Measurements from ENCODE around the gene ICE1.

GRCh38 chr5:5405441-5405840 is 17.0 kb upstream of the ICE1 start:
- TF ChIP-seq CTCF (IDR thresholded peaks at IDR 0.05) (no peak), POLR2AphosphoS5 (IDR thresholded peaks at IDR 0.05; ENCODE audit: low read depth, low read length) (no peak), TCF7L2 (IDR thresholded peaks at IDR 0.05; ENCODE audit: low read depth, low read length) (no peak)
